ENCODE data around the gene TDRD10.
"Not testable (repeated sequence)": the region's sequence is repeated elsewhere in the genome, so short reads cannot be mapped to it uniquely, and the experiment has no call there.

TDRD10 gene

DNA sequence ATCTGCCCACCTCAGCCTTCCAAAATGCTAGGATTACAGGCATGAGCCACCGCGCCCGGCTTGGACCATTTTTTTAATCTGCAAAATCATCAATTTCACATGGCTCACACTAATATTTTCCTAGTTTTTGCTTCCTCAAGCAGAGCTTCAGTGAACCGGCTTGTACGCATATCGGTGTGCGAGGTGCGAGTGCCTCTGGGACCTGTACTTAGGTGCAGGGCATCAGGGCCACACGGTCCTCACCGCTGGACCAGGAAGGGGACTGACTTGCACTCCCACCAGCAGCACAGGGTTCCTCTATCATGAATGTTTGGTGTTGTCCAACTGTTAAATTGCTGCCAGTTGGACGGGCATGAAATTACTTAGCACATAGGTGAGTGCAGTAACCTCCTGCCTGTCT lies 15.6 kb downstream of the TDRD10 start:
- DNase-seq: no peak

DNA sequence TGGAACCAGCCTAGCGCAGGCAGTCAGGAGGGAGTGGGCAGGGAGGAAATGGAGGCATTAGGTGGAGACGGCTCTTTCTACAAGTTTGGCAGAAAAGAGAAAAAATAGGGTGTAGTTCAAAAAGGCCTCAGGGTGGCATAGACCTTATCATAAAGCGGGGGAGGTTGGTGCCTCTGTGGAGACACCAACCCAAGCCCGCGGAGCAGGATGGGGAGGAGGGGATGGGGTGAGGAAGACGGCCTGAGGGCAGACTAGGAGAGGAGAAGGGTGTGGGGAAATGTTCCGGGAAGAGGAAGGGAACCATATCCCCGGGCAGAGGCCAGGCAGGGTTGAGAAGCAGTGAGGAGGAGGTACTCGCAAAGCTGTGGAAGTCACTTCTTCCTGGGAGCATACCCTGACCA lies 17.6 kb downstream of the TDRD10 start:
- DNase-seq: no peak

DNA sequence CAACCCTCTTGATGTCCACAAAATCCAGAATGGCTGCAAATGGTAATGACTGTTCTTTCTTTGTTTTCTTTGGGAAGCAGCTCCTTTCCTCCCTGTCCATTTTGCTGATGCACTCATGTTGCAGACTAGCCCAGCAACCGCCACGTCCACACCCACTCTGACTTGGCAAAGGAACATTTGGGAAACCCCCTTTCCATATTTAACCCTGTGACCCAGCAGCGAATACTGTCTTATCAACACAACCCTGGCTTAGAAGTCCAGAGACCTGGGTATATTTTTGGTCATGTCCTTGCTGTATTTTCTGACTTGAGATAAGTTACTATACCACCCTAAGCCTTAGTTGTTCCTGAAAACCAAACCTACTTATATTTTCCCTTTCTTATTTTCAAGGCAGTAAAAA lies 18.3 kb downstream of the TDRD10 start:
- no peak for DNase-seq

DNA sequence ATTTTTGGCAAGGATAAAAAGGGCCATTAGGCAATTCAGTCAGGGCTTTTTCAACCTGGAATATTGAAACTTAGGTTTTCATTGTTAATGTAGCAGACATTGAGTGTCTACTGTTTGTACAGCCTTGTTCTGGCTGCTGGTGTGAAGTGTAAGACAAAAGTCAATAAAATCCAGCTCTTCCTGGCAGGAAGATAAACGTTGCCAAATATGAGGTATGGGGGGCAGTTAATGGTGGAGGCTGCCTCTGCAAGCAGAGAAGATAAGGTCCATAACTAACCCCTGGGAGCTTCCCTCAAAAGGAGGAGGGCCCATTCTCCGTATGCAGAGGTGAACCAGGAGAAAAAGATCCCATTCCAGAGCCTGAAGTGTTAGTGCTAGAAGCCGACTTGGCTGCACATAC lies 19.7 kb downstream of the TDRD10 start:
- DNase-seq: no peak

DNA sequence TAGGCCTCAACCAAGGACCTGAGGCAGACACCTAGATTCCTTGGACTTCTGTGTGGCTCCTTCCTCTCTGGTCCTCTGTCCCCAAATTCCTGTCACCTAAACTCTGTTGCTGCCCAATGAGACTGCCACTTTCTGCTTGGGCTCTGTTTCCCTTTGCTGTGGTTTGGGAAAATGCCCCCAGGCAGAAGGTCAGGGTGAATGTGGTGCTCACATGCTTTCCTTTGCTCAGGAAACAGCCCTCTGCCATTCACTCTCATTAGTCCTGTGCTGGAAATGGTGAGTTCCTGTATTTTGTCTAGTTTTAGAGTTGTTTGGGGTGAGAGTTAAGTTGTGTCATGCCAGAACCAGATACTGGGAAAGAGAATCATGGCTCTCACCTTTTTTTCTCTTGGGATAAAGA lies 22.9 kb downstream of the TDRD10 start:
- no peak for DNase-seq

DNA sequence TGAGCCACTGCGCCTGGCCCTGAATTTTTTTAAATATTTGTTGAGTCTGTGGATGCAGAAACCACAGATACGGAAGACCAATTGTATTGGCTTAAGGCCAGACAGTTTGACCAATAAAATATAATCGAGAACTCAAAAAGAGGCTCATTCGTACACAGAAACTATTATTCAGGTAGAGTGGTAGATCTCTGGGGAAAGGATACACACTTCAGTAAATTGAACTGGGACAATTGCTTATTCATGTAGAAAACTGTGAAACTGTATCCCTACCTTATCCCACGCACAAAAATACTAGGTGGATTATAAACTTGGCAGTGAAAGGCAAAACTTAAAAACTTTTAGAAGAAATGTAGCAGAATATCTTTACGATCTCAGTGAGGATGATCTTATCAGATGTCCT lies 25.2 kb downstream of the TDRD10 start:
- no peak for DNase-seq

DNA sequence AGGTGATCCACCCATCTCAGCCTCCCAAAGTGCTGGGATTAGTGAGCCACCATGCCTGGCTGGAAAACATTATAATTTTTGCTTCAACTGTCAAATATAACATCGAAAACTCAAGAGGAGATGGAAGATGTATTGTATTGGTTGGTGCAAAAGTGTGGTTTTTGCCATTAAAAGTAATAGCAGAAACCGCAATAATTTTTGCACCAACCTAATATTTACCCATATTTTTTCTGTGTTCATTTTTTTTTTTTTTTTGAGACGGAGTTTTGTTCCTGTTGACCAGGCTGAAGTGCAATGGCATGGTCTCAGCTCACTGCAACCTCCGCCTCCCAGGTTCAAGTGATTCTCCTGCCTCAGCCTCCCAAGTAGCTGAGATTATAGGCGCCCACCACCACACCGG lies 27.3 kb downstream of the TDRD10 start:
- no peak for DNase-seq

DNA sequence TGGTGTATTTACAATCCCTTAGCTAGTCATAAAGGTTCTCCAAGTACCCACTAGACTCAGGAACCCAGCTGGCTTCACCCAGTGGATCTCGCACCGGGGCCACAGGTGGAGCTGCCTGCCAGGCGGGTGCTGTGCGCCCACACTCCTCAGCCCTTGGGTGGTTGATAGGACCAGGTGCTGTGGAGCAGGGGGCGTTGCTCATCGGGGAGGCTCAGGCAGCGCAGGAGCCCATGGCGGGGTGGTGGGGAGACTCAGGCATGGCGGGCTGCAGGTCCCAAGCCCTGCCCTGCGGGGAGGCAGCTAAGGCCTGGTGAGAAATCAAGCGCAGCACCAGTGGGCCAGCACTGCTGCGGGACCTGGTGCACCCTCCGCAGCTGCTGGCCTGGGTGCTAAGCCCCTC lies 29.9 kb downstream of the TDRD10 start:
- DNase-seq: not testable (repeated sequence)

DNA sequence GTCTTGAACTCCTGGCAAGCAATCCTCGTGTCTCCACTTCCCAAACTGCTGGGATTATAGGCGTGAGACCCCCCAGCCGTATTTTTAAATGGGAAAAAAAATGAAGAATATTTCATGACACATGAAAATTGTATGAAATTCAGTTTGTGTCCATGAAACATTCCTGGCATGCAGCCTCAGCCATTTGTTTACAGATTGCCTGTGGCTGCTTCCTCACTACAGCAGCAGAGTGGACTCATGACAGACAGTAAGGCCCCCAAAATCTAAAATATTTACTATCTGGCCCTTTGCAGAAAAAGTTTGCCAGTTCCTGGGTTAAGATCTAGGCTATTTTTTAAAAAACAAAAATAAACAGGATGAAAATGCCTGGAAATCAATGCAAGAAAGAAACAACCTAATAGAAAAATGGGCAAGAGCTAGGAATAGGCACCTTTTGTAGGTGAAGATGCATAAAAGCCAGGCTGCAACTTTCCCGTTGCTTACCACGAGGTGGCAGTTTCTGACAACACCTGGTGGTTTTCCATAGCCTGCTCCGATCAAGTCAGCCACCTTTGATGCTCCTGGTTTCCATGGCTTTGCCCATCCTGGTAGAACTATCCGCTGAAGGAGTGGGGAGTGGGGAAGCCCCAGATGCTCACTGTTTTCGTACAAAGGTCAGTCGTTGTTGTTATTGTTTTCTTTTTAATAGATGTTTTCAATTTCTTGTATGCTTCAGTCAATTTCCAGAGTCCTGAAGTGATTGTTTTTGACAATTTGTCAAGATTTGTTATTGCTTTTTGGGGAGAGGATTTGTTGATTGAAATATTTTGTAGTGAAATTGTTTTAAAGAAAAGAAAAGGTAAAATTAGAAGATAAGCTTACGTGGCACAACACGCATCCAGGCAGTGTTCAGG lies 32.2 kb downstream of the TDRD10 start:
- DNase-seq: no peak

DNA sequence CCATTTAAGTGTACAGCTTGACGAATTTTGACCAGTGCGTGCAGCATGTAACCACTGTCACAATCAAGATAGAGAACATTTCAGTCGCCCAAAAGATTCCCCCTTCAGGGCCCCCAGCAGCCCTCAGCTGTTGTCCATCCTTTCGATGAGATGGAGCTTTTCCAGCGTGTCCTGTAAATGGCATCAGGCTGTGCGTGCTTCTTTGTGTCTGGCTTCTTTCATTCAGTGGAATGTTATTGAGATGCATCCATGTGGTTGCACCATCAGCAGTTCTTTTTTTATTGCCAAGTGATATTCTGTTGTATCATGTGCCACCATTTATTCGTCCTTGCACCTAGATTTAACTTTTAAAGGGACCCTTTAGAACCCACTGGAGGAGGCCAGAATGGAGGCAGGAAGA lies 34.6 kb downstream of the TDRD10 start:
- no peak for DNase-seq

DNA sequence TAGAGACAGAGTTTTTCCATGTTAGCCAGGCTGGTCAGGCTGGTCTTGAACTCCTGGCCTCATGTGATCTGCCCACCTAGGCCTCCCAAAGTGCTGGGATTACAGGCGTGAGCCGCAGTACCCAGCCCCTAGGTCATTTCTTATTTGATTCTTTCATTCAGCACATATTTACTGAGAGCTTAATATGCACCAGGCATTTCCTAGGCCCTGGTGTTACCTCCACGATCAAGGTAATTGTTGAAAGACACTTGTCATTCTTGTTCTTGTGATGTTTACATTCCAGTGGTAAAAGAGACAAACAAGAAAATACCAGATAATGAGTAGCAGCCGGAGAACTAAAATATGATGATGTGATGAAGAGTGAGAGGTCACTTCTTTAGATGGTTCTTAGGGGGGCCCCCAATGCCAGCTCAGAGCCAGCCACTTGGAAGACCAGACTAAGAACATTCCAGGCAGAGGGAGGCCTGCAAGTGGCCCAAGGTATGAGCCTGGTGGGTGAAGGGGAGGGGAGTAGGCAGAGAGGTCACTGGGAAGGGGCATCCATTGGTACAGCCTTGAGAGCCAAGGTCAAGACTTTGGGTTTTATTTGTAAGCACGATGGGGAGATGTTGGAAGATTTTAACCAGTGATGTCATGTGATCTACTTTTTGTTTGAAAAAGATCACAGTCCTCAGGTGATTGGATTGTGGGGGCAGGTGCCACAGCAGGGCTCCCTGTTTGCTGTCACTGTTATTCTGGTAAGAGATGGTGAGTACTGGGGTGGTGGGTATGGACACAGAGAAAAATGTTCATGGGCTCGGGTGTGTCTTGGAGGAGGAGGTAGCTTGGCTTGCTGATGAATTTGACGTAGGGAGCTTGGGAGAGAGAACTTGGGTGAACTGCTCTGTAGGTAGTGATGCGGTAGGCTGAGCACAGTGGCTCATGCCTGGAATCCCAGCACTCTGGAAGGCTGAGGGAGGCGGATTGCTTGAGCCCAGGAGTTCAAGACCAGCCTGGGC lies 37.8 kb downstream of the TDRD10 start:
- DNase-seq: no peak

DNA sequence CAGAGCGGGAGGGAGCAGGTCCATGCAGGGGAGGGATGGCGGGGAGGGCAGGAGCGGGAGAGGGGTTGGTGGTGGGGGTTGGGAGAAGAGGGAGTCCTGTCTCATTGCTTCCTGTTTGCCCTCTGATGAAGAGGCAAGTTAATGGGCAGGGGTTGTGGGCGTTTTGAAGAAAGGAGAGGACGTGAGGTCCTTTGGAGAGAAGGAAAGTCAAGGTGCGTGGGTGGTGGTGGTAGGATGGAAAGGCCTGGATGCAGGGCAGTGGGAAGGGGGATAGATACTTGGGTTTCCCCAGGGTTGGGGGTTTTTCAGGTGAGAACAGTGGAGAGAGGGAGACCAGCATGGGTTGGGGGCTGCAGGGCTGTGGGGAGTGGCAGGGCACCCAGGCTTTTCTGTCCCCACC lies 39.2 kb downstream of the TDRD10 start:
- no peak for DNase-seq

DNA sequence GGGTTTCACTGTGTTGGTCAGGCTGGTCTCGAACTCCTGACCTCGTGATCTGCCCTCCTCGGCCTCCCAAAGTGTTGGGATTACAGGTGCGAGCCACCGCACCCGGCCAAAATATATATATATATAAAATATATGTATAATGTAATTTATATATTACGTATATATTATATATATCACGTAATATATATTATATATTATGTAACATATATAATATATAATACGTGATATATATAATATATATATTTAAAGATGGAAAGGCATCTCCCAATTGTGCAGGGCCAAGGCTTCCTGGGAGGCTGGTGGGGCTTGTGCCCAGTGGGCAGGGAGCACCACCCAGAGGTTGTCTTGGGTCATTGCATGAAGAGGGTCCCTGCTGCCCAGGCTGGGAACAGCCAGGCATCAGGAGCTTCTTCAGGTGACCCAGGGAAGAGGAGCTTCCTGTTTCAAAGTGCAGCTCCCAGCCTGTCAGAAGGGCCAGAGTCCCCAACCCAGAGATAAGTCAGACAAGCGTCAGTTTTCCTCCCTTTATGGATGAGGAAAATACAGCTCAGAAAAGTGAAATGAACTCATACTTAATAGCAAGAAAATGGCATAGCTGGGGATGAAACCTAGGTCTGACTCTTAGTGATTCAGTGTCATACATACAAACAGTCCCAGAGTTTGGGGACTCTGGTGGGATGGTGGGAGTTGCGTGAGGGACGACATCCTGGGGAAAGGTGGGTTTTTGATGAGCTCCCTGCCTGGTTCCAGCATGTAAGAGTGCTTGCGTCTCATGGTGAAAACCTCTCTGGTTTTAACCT lies 44.4 kb downstream of the TDRD10 start:
- DNase-seq: peak in 2 of 4 experiments; percentile 13 to 25

DNA sequence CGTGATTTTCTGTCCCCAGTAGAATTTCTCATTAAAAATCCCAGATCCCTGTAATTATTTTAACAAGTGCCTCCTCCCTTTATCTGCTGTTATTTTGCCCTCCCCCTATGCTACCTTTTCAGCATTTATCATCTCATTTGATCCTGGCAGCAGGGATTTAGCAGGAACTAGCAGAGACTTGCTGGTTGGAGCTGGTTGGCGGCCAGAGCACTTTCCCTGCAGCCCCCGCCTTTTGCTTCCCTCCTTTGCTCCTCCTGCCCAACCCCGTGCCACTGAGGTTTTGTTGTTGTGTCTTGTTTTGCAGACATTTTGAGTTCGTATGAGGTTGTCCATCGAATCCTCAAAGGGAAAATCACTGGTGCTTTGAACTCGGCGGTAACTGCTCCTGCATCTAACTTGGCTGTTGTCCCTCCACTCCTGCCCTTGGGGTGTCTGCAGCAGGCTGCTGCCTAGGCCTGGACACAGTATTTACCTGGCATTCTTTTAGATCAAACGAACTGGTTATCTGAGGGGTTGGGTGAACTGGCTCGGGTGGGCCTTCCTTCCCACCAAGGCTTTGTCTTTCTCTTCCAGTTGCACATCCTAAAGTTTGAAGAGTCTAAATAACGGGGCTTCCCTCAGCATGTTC lies 45.2 kb downstream of the TDRD10 start:
- DNase-seq: no peak

DNA sequence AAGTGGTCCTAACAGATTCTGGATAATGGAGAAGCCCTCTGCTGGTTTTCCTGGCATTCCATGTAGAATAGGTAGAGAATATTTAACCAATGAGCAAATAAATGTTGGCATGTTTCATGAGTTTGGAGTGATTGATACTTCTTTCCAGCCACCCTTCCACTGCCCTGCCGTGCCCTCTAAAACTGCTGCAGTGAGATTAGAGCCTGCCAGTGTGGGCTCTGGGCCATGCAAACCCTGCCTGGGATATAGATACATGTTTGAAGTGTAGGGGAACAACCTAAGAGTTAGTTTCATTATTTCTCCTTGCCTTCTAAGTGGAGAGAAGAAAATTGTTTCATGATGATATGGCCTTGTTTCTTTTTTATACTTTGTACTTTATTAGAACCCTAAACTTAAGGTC lies 46.0 kb downstream of the TDRD10 start:
- no peak for DNase-seq

DNA sequence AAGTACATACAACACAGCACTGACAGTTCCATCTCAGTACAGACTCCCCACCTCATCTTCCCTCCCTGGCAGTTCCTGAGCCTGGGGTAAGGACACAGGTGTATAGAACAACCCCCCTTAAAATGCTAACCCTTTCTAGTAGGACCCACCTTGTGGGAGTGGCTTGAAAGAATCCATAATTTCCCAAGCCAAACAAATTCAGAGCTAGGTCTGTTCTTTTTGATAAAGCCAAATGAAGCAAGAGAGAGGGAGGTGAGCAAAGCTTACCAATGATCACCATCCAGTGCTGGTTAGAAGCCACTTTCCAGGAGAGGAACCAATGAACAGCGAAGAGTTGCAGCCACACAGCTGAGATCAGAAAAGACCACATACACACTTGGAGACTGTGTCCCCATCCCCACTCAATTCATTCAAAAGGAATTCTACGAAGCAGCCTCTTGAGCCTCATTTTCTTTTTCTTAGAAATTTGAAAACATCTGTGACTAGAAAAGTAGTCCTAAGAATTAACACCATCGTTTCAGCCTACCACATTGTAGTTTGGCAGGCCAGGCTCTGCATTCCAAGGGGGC lies 47.3 kb downstream of the TDRD10 start:
- no peak for DNase-seq

DNA sequence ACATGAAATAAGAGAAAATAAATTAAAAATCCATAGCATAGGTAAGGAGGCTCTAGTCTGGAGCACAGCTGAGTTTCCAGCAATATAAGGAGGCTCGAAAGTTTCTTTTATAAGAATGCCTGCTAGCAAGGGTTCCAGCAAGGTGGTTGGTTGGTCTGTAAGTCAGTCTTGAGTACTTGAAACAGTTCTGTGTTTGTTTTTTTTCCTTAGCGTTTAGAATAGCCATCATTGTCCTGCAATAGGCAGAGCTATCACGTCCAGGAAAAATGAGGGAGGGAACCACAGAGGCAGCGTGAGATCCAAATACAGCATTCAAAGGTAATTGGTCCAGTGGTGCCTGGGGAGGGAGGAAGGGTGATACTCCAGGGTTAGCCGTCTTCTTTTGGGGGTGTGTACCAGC lies 48.1 kb downstream of the TDRD10 start:
- DNase-seq: no peak

DNA sequence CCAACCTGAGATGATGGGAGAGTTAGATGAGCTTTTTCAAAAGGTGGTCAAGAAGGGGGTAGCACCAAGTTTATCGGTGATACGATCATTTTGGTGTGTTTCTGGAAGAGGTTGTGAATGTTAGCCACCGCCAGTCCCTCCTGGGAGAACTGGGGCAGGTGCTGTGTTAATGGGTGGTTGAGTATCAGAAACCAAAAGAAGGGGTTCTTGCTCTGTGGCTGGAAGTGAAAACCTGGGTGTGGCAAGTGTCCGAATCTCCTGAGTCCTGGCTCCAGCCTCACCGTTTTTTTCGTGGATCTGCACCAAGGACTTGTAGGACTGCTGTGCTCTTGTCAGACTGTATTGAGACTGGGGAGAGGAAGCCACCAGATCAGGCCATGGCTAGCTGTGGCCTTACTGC lies 48.6 kb downstream of the TDRD10 start:
- DNase-seq: no peak

DNA sequence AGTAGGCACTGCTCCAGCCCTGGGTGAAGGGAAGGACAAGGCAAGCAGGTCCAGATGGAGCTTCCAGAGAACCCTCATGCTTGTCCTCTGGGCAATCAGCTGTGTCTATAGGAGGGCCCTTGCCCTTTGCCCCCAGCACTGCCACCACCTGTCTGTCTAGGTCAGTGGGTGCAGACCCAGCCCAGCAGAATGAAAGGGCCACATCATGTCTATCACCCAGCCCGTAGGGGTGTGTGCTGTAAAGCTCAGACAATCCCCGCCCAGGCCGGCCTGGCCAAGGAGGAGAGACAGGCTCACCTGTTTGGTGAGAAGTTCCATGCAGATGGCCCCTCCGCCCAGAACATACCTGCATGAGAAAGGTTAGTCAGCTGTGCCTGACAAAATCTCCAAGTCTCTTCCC lies 49.5 kb downstream of the TDRD10 start:
- DNase-seq: no peak

DNA sequence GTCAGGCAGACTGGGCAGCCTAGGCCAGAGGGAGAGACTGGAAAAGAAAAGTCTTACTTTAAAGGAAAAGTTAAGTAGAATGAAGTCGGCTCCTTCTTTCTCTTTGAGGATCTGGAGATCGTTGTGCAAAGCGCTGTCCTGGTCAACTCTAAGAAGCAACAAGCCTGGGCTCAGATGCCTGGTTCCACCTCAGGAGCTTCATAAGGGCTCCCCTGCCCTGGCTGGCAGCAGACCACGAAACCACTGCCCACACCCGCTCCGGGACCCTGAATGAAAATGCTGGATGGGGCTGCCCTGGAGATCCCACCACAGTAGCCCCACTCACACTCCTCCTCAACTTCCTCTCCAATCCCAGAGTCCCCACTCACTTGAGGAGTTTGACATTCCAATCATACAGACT lies 50.0 kb downstream of the TDRD10 start:
- no peak for DNase-seq

DNA sequence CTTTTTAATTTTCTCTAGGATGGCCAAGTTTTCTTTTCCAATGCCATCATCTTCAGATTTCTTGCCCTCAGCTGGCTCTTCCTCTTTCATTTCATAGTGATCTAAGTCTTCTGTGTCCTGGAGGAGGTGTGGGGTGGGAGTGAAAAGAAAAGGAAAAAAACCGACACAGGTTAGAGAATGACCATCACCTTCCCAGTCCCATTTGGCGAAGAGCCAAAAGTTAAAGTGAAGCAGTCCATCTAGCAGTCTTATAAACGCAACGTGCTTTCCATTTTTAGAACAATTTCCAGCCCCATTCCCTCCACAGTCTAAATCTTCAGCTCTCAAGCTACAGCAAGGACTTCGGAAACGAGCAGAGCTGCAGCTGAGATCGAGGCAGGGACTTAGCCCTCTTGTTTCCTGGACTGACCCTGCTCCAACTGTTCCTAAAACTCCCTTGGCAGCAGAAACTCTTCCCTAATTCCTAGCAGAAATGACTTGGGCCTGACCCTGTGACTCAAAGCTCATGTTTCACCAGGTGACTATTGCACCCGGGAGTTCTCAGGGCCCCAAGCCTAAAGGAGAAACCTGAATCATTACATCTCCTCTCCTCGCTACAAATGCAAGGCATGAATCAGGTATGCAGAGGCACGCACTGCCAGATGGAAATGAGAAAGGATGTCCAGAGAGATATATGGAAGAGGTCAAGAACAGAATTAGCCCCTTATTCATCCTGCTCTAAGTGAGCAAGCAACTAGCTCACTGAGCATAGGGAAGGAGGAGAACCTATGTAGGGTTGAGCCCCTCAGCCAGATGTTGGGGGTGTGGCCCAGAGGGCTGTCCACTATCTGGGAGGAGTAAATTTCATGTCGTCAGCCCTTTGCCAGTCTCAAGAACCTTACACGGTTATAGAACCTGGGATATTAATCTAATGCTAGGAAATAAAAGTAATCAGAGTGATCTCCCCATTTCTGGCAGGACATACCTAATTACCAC lies 51.3 kb downstream of the TDRD10 start:
- DNase-seq: no peak
